ENCODE measurements around the gene ATG16L1.

DNA sequence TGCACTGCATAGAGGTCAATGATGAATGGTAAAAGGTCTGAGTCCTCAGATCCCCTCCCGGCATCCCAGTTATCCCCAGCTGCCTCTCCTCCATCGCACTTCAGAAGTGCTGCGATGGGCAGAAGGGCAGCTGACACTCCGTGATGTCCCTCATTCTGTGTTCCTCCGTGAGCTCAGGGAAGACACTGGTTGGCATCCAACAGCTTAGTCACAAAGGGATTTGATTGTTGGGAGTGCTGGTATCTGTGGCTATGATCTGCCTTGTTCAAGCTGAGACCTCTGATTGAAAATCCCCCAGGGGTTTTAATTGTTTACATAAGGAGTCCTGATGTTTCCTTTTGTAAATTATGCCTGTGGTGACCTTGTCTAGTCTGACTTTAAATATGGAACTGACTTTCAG, 37.2 kb downstream of the ATG16L1 start:
- no peak for TF ChIP-seq CTCF (tag by site-specific recombination; IDR thresholded peaks at IDR 0.05)
- TF ChIP-seq SP3 (tag by site-specific recombination; IDR thresholded peaks at IDR 0.05): no peak
- TF ChIP-seq ZFP37 (tag by site-specific recombination; IDR thresholded peaks at IDR 0.05): no peak
- no peak for TF ChIP-seq ZNF366 (tag by site-specific recombination; conservative IDR thresholded peaks at IDR 0.05)
- no peak for TF ChIP-seq KLF16 (tag by site-specific recombination; IDR thresholded peaks at IDR 0.05)
- no peak for TF ChIP-seq ZSCAN4 (tag by site-specific recombination; IDR thresholded peaks at IDR 0.05)
- no peak for TF ChIP-seq ELK4 (IDR thresholded peaks at IDR 0.05; ENCODE audit: borderline replicate concordance, low read depth, low read length)

Measured in HEK293 (cell line).